ENCODE measurements around the gene ZNF799.

DNA sequence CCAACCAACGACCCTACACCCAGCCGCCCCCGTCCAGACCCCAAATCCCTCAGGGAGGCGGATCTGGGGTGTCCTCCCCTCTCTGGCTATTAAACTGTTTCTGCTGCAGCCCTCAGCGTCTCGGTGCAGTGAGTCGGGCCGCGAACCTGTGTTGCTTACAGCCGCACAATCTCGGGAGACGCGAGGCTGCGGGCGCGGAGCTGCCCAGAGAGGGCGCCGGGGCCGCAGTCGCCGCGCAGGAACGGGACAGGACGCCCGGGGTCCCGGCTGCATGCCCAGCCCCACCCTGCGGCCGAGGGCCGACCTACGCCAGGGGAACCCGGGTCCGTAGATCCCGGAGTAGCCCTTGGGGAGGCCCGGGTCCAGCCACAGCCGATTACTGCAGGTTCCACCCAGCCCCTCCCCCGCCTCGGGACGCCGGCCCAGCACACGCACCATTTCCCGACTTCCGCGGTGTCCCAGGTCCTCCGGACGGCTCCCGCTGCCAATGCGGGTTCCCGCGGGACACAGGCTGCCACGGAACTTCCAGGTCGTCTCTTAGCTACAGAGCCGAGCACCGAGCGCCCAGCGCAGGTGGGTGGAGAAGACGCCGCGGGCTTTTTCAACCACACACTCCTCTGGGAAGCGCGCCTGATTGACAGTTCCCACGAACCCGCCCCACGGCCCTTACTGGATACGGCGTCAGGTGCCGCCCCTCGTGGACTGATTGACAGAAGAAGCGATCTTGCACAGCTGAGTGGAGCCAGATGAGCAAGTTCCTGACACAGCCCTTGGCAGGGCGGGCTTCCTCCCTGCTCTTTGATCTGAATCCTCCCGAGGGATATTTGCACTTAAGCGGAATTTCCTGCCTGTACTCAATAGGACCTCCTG lies at the start of gene ZNF799:
- TF ChIP-seq, protein P1, sequence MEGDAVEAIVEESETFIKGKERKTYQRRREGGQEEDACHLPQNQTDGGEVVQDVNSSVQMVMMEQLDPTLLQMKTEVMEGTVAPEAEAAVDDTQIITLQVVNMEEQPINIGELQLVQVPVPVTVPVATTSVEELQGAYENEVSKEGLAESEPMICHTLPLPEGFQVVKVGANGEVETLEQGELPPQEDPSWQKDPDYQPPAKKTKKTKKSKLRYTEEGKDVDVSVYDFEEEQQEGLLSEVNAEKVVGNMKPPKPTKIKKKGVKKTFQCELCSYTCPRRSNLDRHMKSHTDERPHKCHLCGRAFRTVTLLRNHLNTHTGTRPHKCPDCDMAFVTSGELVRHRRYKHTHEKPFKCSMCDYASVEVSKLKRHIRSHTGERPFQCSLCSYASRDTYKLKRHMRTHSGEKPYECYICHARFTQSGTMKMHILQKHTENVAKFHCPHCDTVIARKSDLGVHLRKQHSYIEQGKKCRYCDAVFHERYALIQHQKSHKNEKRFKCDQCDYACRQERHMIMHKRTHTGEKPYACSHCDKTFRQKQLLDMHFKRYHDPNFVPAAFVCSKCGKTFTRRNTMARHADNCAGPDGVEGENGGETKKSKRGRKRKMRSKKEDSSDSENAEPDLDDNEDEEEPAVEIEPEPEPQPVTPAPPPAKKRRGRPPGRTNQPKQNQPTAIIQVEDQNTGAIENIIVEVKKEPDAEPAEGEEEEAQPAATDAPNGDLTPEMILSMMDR (IDR thresholded peaks at IDR 0.05) = no peak
- peak; percentile 44 to 91 (median 84) for TF ChIP-seq POLR2AphosphoS5 (IDR thresholded peaks at IDR 0.05)
